ENCODE measurements around the gene RASGRP2.
A peak's percentile ranks its signal among the peaks of the same experiment; 100 is the strongest.

RASGRP2 gene

DNA sequence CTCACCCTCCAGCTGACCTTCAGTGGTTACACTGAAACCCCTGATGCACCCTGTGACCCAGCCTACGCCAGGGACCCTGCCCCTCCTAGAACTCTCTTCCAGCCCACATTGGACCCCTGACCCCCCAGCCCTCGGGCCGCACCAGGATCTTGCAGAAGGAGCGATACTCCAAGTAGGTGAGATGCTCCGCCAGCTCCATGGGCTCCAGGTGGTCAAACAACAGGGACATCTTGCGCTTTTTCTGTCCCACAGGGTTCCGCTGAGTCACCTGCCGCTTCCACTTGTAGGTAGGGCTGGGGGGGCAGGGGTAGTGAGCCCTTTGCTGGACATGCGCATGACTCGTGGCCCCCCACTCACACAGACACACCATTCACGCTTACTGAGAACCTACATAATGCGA, 4.1 kb downstream of the RASGRP2 start:
- no peak for DNase-seq (ENCODE audit: low spot score)

DNA sequence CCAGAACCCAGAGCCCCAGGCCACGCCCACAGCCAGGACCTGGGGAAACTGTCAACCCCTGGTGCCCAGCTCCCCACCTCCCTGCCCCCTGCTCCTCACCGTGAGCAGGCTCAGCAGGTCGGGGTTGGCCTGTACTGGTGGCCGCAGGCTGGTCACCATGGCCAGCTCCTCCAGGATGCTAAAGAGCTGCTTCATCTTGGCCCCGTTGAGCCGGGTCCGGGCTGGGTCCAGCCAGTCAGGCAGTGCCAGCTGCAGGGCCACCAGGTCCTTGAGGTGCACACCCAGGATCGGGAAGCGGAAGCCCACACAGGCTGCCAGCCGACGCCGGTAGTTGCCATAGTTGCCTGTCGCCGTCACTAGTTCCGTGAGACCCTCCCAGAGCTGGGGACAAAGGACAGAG, 7.3 kb downstream of the RASGRP2 start:
- no peak for DNase-seq (ENCODE audit: low spot score)

DNA sequence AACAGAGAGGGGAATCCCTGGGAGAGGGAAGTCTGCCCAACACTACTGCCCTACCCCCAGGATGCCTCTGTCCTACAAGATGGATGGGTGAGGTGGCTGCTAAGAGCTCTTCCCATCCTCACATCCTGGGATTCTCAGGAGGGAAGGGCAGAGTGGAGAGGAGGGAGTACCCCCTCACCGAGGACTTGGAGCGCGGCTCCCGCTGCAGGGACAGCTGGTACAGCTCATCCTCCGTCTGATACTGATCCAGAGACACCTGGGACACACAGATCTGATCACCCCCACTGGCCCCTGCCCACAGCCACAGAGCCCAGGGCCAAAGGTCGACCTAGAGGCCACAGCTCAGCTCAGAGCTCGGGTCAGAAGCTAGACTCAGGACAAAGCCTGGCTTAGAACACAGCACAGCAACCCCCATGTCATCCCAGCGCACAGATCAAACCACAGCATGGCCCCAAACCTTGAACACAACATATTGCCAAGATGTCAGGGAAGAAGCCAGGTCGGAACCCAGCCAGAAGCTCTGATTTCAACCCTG, 8.2 kb downstream of the RASGRP2 start:
- DNase-seq (ENCODE audit: low spot score) = no peak

DNA sequence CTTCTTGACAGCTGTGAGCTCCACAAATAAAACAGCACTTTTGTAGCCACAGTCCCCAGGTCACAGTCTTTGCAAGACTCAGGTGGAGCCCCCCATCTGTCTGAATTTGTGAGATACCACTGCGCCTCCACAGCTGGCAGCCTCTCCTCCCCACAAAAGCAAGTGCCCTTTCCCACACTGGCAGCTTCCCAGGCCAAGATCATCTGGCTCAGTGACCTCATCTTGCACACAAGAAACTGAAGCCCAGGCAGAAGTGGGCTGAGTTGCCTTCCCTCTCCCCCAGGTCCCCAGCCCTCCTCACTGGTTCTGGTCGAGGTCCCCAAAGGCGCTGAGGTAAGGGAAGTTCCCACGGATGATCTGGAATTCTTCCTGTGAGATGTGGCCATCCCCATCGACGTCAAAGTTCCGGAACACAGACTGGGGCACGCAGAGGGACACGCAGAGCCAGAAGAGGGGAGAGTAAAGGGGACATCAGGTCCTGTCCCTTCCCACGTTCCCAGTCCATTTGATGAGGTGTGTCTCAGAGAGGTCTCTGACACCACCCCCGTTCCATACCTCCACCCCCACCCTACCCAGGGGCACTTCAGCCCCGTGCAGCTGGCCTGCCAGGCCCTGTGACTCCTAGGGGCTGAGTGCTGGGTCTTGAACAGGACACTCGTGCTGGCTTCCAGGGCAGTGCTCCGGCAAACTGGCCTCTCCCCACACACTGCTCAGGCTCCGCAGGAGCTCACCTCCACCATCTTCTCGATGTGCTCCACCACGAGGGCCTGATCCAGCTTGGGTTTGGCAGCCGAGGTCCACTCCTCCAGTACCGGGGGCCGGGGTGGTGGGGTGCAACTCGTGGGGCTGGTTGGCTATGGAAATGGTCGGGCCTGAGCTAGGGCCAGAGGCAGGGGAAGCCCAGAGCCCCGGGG, 8.9 kb downstream of the RASGRP2 start:
- DNase-seq (ENCODE audit: low spot score) = no peak

DNA sequence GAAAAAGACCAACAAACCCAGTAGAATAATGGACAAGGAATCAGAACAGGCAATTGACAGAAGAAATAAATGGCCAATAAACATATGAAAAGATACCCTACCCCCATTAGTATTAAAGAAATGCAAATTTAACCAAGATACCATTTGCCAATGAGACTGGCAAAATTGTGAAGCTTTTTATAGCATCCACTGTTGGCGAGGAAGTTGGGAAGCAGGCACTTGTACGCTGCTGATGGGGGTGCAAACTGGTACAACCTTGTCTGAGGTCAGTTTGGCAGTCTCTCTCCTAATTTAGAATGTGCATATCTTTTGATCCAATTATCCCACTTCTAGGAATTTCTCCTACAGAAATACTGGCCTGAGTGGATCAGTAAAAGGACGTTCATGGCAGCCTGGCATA, 12.3 kb downstream of the RASGRP2 start:
- no peak for DNase-seq (ENCODE audit: low spot score)

DNA sequence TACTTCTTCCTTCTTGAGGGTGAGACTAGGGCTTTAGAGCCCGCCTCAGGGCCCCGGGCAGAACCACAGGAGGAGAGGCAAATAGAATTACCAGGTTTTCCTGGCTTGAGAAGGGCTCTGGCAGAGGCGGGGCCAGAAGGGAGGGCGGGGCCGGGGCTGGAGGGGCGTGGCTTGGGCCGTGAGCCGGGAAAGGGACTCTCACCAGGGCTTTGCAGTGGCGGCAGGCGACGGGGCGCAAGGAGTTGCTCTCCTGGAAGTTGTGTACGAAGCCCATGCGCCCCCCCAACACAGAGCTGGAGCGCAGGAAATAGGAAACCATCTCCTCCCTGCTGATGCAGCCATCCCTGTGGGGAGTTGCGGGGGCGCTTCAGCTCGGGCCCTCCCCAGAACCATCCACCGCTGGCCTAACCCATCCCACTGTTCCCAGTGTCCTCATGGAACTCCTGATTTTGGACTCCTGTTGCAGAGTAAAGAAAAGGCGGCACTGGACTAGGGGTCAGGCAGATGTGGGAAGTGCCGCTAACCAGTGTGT, 14.0 kb downstream of the RASGRP2 start:
- no peak for DNase-seq (ENCODE audit: low spot score)

DNA sequence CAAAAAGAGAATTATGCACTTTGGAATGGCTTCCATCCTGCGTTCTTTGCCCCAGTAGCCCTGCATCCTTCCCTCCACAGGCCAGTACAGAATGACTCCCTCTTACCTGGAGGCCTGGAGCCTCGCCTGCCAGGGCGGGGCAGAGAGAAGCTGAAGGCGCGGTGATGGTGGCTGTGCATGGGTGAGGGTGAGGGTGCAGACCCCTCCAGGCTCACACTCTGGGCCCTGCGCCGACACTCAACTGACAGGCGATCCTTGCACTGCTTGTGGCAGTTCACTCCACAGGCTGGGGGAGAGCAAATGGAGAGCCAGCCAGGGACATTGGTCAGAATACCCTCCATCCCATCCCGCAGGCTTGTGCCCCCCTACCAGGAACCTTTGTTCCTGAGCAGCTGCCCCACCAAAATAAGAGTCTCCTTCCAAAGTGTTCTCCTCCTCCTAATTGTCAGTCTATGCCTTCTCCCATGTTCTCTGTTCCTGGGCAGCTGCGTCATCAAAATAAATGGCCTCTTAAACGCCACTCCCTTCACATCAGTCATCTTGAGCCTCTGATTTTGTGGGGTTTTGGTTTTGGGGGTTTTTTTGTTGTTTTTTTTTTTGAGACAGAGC, 15.1 kb downstream of the RASGRP2 start:
- DNase-seq (ENCODE audit: low spot score) = no peak

DNA sequence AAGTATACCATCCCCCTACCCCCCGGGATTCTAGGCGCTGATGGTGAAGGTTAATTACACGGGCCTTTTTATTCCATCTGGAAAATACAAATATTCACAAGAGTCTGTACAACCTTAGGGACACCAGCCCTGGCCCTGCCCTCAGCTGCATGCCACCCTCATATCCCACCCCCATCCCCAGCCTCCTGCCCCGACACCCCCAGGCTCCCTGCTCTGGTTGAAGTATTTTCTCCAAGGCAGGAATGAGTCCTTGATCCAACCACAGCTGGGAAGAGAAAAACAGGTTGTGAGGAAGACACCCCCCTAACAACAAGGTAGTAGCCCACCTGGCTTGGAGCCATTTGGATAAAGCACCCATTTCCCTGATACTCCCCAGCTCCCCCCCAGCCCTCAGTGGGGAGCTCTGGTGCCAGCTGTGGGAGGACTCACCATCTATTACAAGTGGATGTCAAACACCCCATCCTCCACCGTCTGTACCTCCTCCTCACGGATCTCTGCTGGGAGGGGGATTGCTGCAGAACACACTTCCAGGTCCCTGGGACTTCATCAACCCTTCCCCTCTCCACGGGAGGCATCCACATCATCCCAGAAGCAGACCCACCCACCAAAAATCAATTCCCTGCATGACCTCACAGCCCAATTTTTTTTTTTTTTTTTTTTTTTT, 16.9 kb downstream of the RASGRP2 start:
- no peak for DNase-seq (ENCODE audit: low spot score)

DNA sequence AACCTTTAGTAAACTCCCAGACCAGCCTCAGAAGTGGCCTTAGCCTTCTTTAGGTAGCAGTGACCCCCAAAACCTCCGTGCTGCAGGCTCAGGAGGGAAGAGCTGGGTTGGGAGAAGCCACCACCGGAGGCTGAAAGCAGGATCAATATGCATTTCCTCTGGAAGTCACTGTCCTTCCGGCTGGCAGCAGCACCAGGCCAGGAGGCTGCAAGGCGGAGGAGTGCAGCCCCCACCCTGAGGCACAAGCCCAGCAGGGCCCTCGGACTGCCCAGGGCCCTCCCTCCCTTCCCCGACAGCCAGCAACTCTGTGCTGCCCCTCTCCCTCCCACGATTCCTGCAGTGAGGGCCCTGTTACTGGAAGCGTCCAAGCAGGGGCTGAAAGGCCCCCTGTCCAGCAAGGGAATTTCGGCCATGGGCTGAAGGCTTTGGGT, 17.7 kb downstream of the RASGRP2 start:
- DNase-seq (ENCODE audit: low spot score) = no peak

DNA sequence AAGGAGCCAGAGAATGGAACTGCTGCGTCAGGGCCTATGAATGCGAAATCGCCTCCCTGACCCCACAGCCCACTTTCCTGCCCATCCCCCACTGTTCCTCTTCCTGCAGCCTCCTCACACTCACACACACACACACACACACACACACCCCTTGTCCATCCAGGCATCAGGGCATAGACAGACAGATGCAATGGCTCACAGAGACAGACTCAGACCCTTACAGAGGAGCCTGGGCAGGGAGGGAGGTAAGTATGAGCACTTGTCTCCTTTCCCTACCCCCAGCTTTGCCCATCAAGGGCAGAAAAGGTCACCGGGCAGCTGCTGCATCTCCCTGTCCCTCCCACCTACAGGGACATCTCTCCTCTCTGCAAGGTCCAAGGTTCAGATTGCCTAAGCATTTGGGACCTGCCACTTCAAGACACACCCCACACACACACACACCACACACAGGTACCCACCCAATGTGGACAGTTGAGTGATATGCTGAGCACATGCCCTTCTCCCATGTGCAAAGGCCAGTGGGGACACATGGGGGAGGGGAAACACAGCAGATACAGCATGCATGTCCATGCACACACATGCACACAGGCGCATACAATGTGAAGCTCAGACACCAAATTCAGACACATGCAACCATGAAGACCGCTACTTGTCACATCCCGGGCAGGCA, 18.9 kb downstream of the RASGRP2 start:
- DNase-seq (ENCODE audit: low spot score) = no peak

DNA sequence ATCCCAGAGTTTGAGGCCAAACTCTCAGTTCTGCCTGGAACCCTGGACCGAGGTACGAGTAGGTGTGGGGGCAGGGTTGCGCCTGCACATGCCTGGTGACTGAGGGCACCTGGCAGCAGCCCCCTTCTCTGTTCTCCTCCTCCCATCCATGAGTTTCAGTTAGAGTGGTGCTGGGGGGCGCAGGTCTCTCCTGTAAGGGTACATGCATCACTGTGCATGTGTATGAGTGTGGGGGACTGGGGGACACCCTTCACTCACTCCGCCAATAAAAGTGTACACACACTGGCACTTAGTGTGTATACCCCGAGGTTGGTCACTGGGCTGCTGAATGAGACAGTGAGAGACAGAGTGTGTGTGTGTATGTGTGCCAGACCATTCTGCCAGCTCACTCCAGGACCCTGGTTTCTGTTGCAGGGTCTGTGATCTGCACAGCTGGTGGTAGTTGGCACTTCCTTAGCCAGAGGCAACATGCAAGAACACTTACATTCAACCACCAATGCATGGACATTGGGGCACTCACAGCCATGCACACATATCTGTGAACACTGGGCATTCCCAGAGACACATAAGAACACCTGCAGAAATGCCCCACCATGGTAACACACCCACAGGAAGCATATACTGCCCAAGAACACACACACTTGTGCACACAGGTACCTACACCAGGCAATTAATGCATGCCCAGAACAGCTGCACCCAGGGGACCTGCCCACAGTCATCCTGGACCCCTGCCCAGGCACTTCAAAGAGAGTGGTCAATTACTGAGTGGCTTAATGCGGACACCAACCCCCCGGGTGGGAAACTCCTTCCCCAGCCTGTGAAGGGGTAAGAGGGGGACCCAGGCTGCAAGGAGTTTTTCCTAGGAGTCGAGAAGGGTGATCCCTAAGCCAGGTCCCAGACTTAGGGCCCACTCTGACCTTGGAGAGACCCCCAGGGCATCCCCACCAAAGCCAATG, 19.8 kb downstream of the RASGRP2 start:
- peak; percentile 34 for DNase-seq (ENCODE audit: low spot score)

DNA sequence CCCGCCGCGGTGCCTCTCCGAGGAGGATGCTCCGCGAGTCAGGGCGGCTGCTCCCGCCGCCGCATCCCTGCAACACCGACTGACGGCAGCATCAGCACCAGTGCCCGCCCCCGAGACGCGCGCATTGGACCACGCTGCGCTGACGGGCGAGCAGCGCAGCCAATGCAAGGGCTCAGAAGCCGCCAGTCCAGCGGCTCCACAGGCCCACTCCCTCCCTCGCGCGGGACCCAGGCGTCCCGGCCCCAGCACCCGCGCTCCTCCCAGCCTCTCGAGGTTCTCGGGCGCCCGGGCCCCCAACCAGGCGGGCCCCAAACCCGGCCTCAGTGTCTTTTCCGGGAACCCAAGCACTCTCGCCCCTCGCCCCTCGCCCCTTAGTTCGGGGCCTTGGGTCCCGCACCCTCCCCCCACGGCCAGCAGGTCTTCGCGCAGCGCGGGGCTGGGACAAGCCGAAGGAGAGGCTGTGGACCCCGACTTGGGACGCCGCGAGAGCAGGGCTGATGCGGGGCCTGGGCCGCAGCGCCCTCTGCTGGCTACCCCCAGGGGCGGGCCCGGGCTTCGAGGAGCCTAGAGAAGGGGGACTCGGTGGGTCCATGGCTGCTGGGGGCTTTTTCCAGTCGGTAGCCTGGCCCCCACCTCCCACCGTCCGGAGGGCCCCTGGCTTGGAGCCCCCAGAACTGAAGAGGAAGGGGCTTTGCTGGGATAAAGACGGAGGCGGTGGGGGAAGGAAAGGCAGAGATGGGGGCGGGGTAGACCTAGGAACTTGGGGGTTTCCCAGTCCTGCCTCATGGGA, 20.6 kb downstream of the RASGRP2 start, which contains the start of gene NRXN2:
Gene NRXN2 (minus strand): TSS at position 81 of the 790 bp plus-strand sequence. CDS start 9,498 bp downstream, outside the sequence.
- peak; percentile 88 for DNase-seq (ENCODE audit: low spot score)

DNA sequence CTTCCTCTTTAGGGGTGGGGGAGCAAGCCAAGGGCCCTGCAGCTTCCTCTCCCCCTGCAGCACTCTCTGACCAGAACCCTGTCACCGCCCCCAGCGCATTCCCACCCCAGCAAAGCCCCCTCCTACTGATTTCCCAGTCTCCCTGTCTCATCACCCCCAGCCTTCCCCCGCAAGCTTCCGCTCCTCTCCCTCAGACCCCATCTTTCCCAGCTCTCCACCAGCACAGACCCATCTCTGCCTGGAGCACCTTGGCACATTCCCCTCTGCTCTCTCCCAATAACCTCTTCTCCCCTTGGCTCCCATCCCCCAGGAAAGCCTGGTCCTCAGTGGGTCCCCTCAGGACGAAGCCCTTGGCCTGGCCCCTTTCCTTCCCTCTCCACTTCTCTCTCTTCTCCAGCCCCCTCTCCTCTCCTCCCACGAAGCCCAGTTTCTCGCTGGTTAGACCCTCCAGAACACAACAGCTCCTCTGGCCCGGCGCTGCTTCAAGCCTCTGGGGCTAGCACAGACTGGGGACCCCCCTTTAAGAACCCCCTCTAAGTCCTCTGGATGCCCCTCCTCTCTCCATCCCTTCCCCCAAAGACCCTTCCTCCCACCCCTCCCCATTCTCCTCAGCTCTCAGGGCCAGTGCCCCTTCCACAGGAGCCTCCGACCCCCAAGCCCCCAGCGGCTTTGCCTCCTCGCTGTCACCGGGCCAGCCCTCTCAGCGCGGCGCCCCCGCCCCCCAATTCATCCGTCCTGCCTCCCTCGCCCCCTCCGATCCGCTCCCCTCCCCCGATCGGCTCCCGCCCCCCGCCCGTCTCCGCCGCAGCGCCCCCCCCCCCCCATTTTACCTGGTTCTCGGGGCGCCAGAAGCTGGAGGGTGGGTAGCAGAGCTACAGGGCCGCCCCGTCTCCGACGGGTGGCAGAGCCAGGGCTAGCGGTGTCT, 21.5 kb downstream of the RASGRP2 start:
- no peak for DNase-seq (ENCODE audit: low spot score)

DNA sequence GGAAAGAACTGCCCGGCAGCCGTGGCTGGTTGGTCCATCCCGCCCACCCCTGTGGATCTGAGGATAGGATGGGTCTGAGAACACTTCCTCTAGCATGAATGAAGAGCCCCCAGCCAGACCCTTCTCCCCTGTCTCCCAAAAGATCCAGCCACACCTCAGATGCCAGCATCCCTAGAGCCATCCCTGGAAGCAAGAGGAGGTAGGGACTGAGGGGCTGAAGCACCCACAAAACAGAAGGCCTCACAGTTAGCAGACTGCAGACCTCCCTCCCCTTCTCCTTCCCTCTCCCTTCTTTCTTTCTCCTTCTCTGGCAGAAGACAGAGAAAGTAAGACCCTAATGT, 22.6 kb downstream of the RASGRP2 start:
- no peak for DNase-seq (ENCODE audit: low spot score)

DNA sequence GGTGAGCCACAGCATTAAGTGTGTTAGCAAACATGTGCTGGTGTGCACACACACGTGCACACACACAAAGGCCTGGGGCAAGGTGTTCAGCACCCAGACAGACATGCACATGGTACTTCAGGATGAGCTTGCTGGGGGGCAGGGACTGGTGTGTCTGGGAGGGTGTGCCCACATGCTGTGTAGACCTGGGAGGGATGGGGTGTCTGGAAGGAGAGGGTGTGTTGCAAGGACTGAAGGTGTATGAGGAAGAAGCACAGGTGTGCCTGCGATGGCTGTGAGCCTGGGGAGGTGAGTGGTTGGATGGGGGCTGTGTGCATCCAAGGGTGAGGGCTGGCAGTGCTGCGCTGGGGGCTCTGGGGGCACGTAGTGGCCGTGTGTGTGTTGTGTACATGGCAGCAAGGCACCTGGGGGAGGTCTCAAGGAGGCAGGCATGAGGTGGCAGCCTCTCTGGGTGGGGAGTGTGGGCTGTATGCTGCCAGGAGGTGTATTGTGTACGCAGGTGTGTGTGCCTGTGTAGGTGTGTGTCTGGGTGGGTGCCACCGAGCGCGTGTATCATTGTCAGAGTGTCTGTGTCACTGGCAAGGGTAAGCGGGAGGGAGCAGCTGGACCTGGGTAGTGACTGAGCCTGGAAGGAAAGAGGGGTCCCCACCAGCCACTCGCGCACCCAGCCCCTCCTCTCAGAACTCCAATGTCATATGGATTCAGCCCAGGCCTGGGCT, 23.1 kb downstream of the RASGRP2 start:
- DNase-seq (ENCODE audit: low spot score) = no peak

DNA sequence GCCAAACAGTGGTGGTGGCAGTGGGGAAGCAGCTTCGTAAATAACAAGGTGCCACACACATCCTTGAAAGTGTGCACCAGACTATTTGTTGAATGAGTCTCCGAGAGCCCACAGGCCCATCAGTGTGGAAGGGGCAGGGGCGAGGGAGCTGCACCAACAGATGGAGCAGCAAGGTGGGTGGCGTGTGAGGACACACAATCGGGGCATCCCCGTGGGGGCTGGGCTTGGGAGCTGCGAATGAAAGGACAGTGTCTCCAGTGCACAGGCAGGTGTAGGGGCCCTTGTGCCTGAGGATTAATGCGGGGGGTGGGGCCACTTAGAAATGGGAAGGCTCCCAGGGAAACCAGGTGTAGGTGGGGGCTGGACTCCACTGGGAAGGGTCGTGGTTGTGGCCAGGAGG, 23.8 kb downstream of the RASGRP2 start:
- no peak for DNase-seq (ENCODE audit: low spot score)

DNA sequence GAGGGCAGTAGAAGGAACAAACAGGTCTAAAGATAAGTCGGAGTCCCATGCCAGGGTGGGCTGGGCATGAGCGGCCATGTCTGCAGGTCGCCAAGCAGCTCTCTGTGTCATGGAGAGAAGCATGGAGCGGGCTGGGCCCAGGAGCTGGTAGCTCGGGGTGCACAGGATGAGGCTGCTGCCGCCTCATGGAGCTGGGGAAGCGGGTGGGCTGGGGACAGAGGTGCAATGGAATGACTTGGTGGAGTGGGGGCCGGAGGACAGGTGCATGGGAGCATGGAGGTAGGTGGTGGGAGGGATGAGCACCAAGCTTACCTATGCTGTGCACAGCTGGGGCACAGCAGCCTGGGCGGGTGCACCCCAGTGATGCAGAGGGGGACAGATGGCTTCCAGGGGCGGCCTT, 24.5 kb downstream of the RASGRP2 start:
- DNase-seq (ENCODE audit: low spot score) = no peak

DNA sequence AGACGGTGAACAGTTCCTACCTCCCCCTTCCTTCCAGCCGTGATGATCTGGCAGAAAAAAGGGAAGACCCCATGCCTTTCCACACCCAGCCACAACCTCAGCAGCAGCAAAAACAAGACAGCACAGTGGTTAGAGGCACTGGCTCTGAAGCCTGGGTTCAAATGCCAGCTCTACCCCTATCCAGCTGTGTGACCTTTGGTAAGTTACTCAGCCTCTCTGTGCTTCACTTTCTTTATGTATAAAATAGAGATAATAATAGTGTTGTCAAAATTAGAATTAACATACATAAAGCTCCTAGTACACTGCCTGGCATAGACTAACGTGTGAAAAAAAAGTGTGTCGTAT, 25.2 kb downstream of the RASGRP2 start:
- no peak for DNase-seq (ENCODE audit: low spot score)

Data from NAMALWA (cell line).